ENCODE results near the gene PIEZO2.

DNA sequence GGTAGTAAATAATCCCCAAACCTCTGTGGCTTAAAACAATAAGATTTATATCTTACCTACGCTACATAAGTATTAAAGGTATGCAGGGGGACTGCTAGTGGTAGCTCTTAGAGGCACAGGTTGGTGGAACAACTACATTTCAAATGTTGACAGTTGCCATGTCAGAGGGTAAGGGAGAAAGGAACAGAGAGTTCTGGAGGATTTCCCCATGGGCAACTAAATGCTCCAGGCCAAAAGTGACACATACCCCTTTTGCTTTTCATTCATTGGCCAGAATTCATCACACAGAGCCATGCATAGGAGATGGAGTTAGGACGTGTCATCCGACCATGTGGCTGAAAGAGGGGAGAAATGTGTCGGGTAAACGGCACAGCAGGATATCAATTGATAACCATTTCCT is 490.4 kb downstream of the PIEZO2 start:
- TF ChIP-seq, protein P1, sequence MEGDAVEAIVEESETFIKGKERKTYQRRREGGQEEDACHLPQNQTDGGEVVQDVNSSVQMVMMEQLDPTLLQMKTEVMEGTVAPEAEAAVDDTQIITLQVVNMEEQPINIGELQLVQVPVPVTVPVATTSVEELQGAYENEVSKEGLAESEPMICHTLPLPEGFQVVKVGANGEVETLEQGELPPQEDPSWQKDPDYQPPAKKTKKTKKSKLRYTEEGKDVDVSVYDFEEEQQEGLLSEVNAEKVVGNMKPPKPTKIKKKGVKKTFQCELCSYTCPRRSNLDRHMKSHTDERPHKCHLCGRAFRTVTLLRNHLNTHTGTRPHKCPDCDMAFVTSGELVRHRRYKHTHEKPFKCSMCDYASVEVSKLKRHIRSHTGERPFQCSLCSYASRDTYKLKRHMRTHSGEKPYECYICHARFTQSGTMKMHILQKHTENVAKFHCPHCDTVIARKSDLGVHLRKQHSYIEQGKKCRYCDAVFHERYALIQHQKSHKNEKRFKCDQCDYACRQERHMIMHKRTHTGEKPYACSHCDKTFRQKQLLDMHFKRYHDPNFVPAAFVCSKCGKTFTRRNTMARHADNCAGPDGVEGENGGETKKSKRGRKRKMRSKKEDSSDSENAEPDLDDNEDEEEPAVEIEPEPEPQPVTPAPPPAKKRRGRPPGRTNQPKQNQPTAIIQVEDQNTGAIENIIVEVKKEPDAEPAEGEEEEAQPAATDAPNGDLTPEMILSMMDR (IDR thresholded peaks at IDR 0.05) = no peak
- TF ChIP-seq POLR2A (IDR thresholded peaks at IDR 0.05) = no peak

Data from heart left ventricle (tissue), 13 donors.